ENCODE data around the gene PCNX1. TPM values are rescaled to one million over a fixed set of nuclear protein-coding genes. Genes with fewer than 3 reads are reported as not detected.

Gene PCNX1
- total and polyA plus RNA-seq, 4 donors, result 5.2 to 103 (median 37.9) TPM

DNA sequence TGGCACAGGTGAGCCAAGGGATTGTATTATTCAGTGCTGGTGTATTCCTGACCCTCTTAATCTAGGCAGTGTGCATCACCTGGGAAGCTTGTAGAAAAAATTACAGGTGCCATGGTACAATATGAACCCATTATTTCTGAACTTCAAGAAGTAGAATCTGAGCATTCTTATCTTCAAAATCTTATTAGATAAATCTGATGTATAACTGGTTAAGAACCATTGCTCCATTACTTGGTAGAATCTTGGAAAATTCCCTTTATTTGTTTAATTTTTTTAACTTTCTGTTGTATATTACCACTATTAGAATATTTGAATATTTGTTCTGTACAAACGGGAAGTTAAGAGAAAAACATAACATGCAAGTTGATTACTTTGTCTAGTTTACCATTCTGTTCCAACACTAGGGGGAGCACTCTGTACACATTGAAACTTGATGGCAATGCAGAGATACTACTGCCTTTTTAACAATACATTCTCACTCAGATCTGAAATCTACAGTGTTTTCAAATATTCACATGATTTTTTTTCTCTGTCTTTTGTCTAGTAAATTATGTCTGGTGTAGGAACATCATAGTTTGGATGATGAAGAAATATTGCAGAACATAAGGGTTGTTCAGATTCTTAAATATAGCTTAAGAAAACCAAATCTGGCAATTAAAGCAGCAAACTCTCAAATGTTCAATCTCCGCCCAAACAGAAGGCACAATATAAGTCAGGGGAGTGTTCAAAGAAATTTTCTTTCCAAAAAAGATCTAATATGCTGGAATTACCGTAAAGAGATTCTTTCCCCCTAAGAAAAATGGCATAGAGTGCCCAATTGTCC lies 196.6 kb downstream of the PCNX1 start:
- no peaks in the 10 kb centered on the region for H3K9me3 ChIP-seq (ENCODE audit: control insufficient read depth in 4 of 4, insufficient read depth in 3 of 4, low read length in 3 of 4)
- TF ChIP-seq, protein P1, sequence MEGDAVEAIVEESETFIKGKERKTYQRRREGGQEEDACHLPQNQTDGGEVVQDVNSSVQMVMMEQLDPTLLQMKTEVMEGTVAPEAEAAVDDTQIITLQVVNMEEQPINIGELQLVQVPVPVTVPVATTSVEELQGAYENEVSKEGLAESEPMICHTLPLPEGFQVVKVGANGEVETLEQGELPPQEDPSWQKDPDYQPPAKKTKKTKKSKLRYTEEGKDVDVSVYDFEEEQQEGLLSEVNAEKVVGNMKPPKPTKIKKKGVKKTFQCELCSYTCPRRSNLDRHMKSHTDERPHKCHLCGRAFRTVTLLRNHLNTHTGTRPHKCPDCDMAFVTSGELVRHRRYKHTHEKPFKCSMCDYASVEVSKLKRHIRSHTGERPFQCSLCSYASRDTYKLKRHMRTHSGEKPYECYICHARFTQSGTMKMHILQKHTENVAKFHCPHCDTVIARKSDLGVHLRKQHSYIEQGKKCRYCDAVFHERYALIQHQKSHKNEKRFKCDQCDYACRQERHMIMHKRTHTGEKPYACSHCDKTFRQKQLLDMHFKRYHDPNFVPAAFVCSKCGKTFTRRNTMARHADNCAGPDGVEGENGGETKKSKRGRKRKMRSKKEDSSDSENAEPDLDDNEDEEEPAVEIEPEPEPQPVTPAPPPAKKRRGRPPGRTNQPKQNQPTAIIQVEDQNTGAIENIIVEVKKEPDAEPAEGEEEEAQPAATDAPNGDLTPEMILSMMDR (IDR thresholded peaks at IDR 0.05; ENCODE audit: control extremely low read depth, extremely low read depth), result peak; percentile 53
- no peak overlapping the region for H3K4me3 ChIP-seq
- no peaks in the 10 kb centered on the region for H3K27me3 ChIP-seq (ENCODE audit: control insufficient read depth in 3 of 3, insufficient read depth in 3 of 3, low read length in 2 of 3)
- DNase-seq, result peak in 2 of 3 donors; percentile 70 to 79
- 66 to 69% methylated on average over 3 of the region's 3 CpGs for WGBS, 2 donors
- ATAC-seq (ENCODE audit: insufficient read depth, low FRiP score), result no peak
- peaks cover 12 to 24% (median 16%) of the 10 kb centered on the region in 4 donors for H3K36me3 ChIP-seq (ENCODE audit: control insufficient read depth in 4 of 4, insufficient read depth in 4 of 4, low read length in 4 of 4)
- no peak overlapping the region for H3K9ac ChIP-seq (ENCODE audit: insufficient read depth in 1 of 2, low read length in 2 of 2)
- no peaks in the 10 kb centered on the region for H3K4me1 ChIP-seq (ENCODE audit: control insufficient read depth in 5 of 5, insufficient read depth in 5 of 5, low read length in 5 of 5)
- no peak overlapping the region for H3K27ac ChIP-seq (ENCODE audit: low read depth in 1 of 2, low read length in 1 of 2)

DNA sequence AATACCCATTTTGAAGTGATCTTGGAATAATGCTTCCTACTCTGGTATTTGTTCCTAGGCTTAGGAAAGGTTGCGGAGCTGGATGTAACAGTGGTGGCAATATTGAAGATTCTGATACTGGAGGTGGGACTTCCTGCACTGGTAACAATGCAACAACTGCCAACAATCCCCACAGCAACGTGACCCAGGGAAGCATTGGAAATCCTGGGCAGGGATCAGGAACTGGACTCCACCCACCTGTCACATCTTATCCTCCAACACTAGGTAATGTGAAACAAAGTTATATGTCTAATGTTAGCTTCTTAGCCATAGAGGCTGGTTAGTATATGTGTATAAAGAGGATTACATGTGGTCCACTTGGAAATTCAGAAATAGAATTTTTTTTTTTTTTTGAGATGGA lies 197.9 kb downstream of the PCNX1 start:
- no peak for ATAC-seq (ENCODE audit: insufficient read depth, low FRiP score)
- Histone ChIP-seq H3K36me3 (ENCODE audit: control insufficient read depth in 4 of 4, insufficient read depth in 4 of 4, low read length in 4 of 4) (peaks cover 18 to 25% (median 22%) of the 10 kb centered on the region in 4 donors), H3K27me3 (ENCODE audit: control insufficient read depth in 3 of 3, insufficient read depth in 3 of 3, low read length in 2 of 3) (no peaks in the 10 kb centered on the region), H3K9me3 (ENCODE audit: control insufficient read depth in 4 of 4, insufficient read depth in 3 of 4, low read length in 3 of 4) (no peaks in the 10 kb centered on the region), H3K4me3 (no peak overlapping the region), H3K27ac (ENCODE audit: low read depth in 1 of 2, low read length in 1 of 2) (no peak overlapping the region), H3K4me1 (ENCODE audit: control insufficient read depth in 5 of 5, insufficient read depth in 5 of 5, low read length in 5 of 5) (no peaks in the 10 kb centered on the region), H3K9ac (ENCODE audit: insufficient read depth in 1 of 2, low read length in 2 of 2) (no peak overlapping the region)
- TF ChIP-seq, protein P1 (IDR thresholded peaks at IDR 0.05; ENCODE audit: control extremely low read depth, extremely low read depth), result no peak
- no peak for DNase-seq
- 66 to 78% methylated on average over 2 of the region's 2 CpGs for WGBS, 2 donors

DNA sequence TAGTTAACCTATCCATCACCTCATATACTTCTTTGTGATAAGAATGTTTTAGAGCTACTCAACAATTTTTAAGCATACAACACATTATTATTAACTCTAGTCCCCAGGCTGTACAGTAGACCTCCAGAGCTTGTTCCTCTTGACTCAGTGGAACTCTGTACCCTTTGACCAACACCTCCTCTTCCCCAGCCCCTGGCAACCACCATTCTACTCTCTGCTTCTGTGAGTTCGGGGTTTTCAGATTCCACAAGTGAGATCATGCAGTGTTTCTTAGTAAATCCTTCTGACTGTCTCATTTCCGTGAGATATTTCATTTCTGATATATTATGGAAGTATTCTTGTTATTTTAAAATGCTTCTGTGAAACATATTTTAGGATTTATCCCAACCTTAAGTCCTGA lies 200.7 kb downstream of the PCNX1 start:
- Histone ChIP-seq H3K27me3 (ENCODE audit: control insufficient read depth in 3 of 3, insufficient read depth in 3 of 3, low read length in 2 of 3) (no peaks in the 10 kb centered on the region), H3K9ac (ENCODE audit: insufficient read depth in 1 of 2, low read length in 2 of 2) (no peak overlapping the region), H3K4me3 (no peak overlapping the region), H3K36me3 (ENCODE audit: control insufficient read depth in 4 of 4, insufficient read depth in 4 of 4, low read length in 4 of 4) (peaks cover 18 to 24% (median 20%) of the 10 kb centered on the region in 4 donors), H3K27ac (ENCODE audit: low read depth in 1 of 2, low read length in 1 of 2) (no peak overlapping the region), H3K9me3 (ENCODE audit: control insufficient read depth in 4 of 4, insufficient read depth in 3 of 4, low read length in 3 of 4) (no peaks in the 10 kb centered on the region), H3K4me1 (ENCODE audit: control insufficient read depth in 5 of 5, insufficient read depth in 5 of 5, low read length in 5 of 5) (no peaks in the 10 kb centered on the region)
- ATAC-seq (ENCODE audit: insufficient read depth, low FRiP score) (no peak), DNase-seq (no peak)
- TF ChIP-seq, protein P1 (IDR thresholded peaks at IDR 0.05; ENCODE audit: control extremely low read depth, extremely low read depth), result no peak
- WGBS, 2 donors, result 94 to 97% methylated on average over 2 of the region's 2 CpGs
